Tibial nerve (tissue), 3 donors: ENCODE results near the gene ADCYAP1.

Experiments
- CTCF ChIP-seq, 5 experiments: fragments of 200-600 bp in 3 of 5; fragments of 450-650 bp in 2 of 5; sonication (generic) in 3 of 5; IDR thresholded peaks; one replicate each; pipeline ENCODE4 v1.5.1; 2016 to 2019; ENCODE audit warnings: antibody characterized with exemption in 5 of 5, mild to moderate bottlenecking in 3 of 5, moderate library complexity in 2 of 5
- POLR2A ChIP-seq, 2 donors: fragments of 450-650 bp; IDR thresholded peaks; one replicate each; pipeline ENCODE4 v1.6.1; 2017; ENCODE audit warnings: antibody characterized with exemption in 2 of 2, mild to moderate bottlenecking in 2 of 2, moderate library complexity in 2 of 2

- no peak for TF ChIP-seq CTCF (IDR thresholded peaks at IDR 0.05)
- no peak for TF ChIP-seq POLR2A (IDR thresholded peaks at IDR 0.05)
Measured at GRCh38 chr18:926946-927345, 22.3 kb downstream of the ADCYAP1 start.
